Hair follicular keratinocyte (primary cell): ENCODE results near the gene PDE3B. TPM values are rescaled to one million over a fixed set of nuclear protein-coding genes. Genes with fewer than 3 reads are reported as not detected.

Experiments used
- total RNA-seq: library from RNA; depleted of rRNA; stranded (reverse); fragments of >200 nt; gene quantifications from 2 replicates; pipeline ENCODE4 v1.2.3, GENCODE V29; 2015

The PDE3B gene
- total RNA-seq, result not detected in 2 replicates

DNA sequence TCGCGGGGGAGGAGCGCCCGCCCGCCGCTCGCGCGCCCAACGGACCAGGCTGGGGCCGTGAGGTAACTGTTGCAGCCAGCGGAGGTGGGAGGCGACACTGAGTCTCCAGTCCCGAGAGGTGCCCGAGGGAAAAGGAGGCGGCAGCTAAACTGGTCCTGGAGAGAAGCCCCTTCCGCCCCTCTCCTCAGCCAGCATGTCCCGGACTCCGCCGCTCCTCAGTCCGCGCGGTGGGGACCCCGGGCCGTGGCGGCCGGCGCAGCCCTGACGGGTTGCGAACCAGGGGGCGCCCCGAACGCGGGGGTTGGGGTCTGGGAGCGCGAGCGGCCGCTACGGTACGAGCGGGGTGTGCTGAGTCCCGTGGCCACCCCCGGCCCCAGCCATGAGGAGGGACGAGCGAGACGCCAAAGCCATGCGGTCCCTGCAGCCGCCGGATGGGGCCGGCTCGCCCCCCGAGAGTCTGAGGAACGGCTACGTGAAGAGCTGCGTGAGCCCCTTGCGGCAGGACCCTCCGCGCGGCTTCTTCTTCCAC, at the start of gene PDE3B:
PDE3B (plus strand) TSS at position 108 of the 529 bp plus-strand sequence; CDS start at position 380, 272 bp downstream.

GRCh38 chr11:14892036-14892556, 248.5 kb downstream of the PDE3B start, which contains the start of gene CYP2R1:
TSS of gene CYP2R1 (minus strand) at chr11:14892231. CDS start at chr11:14892205, 26 bp downstream.

Other genes with a start within 250 kb of the PDE3B start
- gene COPB1, start 144.0 kb upstream of the PDE3B start, total RNA-seq, result 160 and 195 TPM in 2 replicates
- 188 and 209 TPM in 2 replicates for gene PSMA1, start 123.4 kb upstream of the PDE3B start, total RNA-seq
- 11.8 and 14.1 TPM in 2 replicates for gene CYP2R1, start 248.4 kb downstream of the PDE3B start, total RNA-seq